ENCODE data around the gene NUDT15.
A peak's percentile ranks its signal among the peaks of the same experiment; 100 is the strongest.
"Not testable (repeated sequence)": the region's sequence is repeated elsewhere in the genome, so short reads cannot be mapped to it uniquely, and the experiment has no call there.

NUDT15 gene

GRCh38 chr13:48037346-48038173 lies at the start of gene NUDT15:
NUDT15 (plus strand) TSS chr13:48037726; CDS start chr13:48037747, 21 bp downstream.
- DNase-seq: peak; percentile 94

- DNase-seq: no peak
Observed at GRCh38 chr13:47990427-47990826, 47.1 kb upstream of the NUDT15 start.

- no peak for DNase-seq
Observed at GRCh38 chr13:47990920-47991466, 46.5 kb upstream of the NUDT15 start.

- no peak for DNase-seq
Observed at GRCh38 chr13:47991859-47992258, 45.7 kb upstream of the NUDT15 start.

- DNase-seq: no peak
Observed at GRCh38 chr13:47997384-47997783, 40.1 kb upstream of the NUDT15 start.

- DNase-seq: no peak
Observed at GRCh38 chr13:47999973-48000372, 37.6 kb upstream of the NUDT15 start.

- no peak for DNase-seq
Observed at GRCh38 chr13:48000559-48001113, 36.9 kb upstream of the NUDT15 start.

- DNase-seq: peak; percentile 86
Observed at GRCh38 chr13:48001114-48001881, 36.2 kb upstream of the NUDT15 start, which contains the start of gene SUCLA2. SUCLA2 (minus strand) TSS chr13:48001273; CDS start chr13:48001269, 4 bp downstream.

- DNase-seq: not testable (repeated sequence)
Observed at GRCh38 chr13:48001999-48002398, 35.5 kb upstream of the NUDT15 start.

- no peak for DNase-seq
Observed at GRCh38 chr13:48004201-48004600, 33.3 kb upstream of the NUDT15 start.

- DNase-seq: no peak
Observed at GRCh38 chr13:48006396-48006795, 31.1 kb upstream of the NUDT15 start.

GRCh38 chr13:48009284-48009683 lies 28.2 kb upstream of the NUDT15 start:
- DNase-seq: no peak

- DNase-seq: no peak
Observed at GRCh38 chr13:48010698-48011097, 26.8 kb upstream of the NUDT15 start.

GRCh38 chr13:48012668-48013067 lies 24.9 kb upstream of the NUDT15 start:
- no peak for DNase-seq

- DNase-seq: no peak
Observed at GRCh38 chr13:48014359-48014758, 23.2 kb upstream of the NUDT15 start.

GRCh38 chr13:48018637-48019036 lies 18.9 kb upstream of the NUDT15 start:
- no peak for DNase-seq

GRCh38 chr13:48019796-48020195 lies 17.7 kb upstream of the NUDT15 start:
- no peak for DNase-seq

GRCh38 chr13:48028066-48028465 lies 9.5 kb upstream of the NUDT15 start:
- DNase-seq: no peak

GRCh38 chr13:48029859-48030258 lies 7.7 kb upstream of the NUDT15 start:
- no peak for DNase-seq

- DNase-seq: no peak
Observed at GRCh38 chr13:48038761-48039160, 1.2 kb downstream of the NUDT15 start.

GRCh38 chr13:48040049-48040448 lies 2.5 kb downstream of the NUDT15 start:
- no peak for DNase-seq

GRCh38 chr13:48040896-48041295 lies 3.4 kb downstream of the NUDT15 start:
- no peak for DNase-seq

- no peak for DNase-seq
Observed at GRCh38 chr13:48042894-48043293, 5.4 kb downstream of the NUDT15 start.
